Epithelial cell of esophagus (primary cell): Measurements from ENCODE around the gene GRIA4.
A peak's percentile ranks its signal among the peaks of the same experiment; 100 is the strongest.

Source experiments
- DNase-seq: peaks from one replicate; pipeline ENCODE4 v3.0.0; 2010; ENCODE audit warnings: low read depth
- H3K4me3 ChIP-seq: 2 replicates; pipeline ENCODE4 v1.5.1; 2011; ENCODE audit warnings: mild to moderate bottlenecking, low read length, control low read depth
- TF ChIP-seq, protein P1 (sequence below): IDR thresholded peaks from 2 replicates; pipeline ENCODE4 v1.5.1; 2011; ENCODE audit warnings: low read depth, mild to moderate bottlenecking, low read length, control low read depth, inconsistent platforms; ENCODE audit not compliant: insufficient read depth; ENCODE audit errors: missing control alignments

Gene GRIA4

DNA sequence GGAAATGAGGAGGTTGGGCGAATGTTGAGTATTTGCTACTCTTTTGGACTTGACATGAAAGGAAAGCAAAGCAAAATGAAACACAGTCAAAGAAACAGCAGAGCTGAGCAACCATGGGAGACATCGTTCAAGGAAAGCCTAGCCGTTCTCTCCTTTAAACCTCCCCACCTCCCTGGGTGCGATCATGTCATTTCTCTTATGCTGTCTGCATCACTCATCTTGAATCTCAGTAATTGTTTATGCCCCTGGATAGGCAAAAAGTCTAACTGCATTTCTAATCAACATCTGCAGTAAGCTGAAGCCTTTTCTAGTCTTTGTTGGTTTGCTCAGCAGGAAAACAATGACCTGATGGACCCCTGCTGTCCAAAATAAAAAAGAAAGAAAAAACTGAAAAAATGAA, 305.1 kb downstream of the GRIA4 start:
- no peak for DNase-seq
- H3K4me3 ChIP-seq, result no peak overlapping the region
- TF ChIP-seq, protein P1, sequence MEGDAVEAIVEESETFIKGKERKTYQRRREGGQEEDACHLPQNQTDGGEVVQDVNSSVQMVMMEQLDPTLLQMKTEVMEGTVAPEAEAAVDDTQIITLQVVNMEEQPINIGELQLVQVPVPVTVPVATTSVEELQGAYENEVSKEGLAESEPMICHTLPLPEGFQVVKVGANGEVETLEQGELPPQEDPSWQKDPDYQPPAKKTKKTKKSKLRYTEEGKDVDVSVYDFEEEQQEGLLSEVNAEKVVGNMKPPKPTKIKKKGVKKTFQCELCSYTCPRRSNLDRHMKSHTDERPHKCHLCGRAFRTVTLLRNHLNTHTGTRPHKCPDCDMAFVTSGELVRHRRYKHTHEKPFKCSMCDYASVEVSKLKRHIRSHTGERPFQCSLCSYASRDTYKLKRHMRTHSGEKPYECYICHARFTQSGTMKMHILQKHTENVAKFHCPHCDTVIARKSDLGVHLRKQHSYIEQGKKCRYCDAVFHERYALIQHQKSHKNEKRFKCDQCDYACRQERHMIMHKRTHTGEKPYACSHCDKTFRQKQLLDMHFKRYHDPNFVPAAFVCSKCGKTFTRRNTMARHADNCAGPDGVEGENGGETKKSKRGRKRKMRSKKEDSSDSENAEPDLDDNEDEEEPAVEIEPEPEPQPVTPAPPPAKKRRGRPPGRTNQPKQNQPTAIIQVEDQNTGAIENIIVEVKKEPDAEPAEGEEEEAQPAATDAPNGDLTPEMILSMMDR, result no peak

DNA sequence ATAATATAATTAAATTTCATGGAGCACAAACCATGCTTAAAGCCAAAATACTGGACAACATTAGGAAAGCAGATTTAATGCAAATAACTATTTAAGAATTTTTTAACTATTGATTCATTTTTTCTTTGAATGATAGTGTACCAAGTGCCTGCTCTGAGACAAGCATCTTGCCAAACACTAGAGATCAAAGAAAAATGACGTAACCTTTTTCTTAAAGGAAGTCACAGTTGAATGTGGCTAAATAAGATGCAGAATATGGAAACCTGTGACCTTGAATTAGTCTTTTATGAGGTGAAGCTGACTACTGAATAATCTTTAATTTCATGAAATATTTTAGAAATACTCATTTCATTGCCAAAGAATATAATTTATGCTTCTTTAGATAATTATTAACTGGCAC, 308.2 kb downstream of the GRIA4 start:
- TF ChIP-seq, protein P1, result no peak
- DNase-seq, result no peak
- no peak overlapping the region for H3K4me3 ChIP-seq

DNA sequence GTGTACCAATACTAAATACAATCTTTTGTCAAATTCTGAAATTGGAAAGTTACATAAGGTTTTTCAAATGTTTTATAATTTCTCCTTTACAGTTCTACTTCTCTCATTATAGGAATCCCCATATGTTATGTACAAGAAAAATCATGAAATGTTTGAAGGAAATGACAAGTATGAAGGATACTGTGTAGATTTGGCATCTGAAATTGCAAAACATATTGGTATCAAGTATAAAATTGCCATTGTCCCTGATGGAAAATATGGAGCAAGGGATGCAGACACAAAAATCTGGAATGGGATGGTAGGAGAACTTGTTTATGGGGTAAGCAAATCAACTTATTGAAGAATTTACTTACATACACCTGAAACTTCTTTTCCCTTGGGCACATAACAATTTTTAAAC, 308.7 kb downstream of the GRIA4 start:
- no peak for DNase-seq
- TF ChIP-seq, protein P1, result no peak
- H3K4me3 ChIP-seq, result no peak overlapping the region

DNA sequence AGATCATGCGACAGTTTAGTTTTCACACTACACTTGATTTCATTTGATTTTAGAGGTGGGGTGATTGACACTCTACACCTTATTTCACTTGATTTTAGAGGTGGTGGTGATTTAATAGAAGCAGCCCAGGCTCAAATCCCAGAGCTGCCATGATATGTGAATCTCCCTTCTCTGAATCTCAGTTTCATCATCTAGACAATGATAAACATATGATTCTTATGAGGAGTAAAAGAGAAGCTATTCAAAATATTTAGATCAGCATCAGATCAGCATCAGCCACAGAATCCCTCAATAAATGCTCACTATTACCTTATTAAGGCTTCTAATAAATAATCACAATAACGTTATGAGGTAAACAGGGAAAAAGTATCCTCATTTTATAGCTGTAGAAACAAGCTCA, 313.4 kb downstream of the GRIA4 start:
- TF ChIP-seq, protein P1, result no peak
- H3K4me3 ChIP-seq, result no peak overlapping the region
- DNase-seq, result no peak

DNA sequence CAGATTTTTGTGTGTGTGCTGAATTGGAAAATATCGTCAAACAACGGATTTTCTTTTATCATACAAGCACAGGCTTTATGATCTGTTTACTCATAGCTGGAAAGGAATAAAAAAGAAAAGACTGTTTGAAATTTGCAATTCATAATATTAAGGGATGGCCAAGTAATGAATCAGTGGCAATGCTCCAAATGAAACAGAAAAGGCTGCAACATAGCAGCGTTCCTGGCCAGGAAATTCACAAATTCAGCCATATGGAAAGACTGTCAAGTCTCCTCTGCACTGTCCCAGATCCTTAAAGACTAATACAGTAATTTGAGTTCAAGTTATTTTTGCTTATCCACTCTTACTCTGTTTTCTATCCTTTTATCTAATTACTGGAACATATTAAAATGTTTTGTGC, 313.9 kb downstream of the GRIA4 start:
- DNase-seq, result peak; percentile 9
- TF ChIP-seq, protein P1, result no peak
- no peak overlapping the region for H3K4me3 ChIP-seq

DNA sequence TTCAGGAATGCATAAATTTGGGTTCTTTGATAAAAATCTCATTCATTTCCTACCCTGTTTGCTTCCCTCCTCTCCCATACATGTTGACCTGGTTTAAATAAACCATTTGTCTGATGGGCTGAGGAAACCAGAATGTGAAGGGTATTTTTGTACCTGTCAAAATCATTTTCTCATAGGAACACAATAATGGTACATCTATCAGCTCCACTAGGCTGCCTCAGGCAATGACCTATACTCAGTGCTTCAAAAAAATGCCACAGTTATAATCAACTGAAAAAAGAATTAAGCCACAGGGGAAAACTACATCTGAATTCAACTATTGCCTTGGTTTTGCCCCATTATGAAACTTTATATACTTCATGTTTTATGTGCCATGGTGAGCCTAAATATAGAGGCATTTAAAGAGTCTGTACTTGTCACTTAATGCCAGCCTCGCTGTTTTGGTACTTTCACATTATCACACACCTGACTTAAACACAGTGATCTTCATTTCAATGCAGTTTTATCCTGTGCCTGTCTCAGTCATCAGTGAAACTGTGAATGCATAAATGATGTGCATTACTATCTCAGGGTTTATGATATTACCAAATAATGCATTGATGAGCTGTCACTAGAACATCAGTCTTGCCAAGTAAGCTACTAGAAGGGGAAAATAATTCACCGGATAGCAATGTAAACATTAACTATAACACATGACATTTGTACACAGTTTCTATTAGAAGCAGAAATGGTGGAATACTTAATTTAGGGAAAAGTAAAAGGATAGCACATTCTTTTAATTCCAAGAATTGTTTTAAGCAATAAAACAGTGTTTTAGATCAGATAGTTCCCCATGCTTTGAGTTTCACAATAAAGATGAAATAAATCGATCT, 319.4 kb downstream of the GRIA4 start:
- TF ChIP-seq, protein P1, result no peak
- no peak overlapping the region for H3K4me3 ChIP-seq
- DNase-seq, result peak; percentile 18

DNA sequence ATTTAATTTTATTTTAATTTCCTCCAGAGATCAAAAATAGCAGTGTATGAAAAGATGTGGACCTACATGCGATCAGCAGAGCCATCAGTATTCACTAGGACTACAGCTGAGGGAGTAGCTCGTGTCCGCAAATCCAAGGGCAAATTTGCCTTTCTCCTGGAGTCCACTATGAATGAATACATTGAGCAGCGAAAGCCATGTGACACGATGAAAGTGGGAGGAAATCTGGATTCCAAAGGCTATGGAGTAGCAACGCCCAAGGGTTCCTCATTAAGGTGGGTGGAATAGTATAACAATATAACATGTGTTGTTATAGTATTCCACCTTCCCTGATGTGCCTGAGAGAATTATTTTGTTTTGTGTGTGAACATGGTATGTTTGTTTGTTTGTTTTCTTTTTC, 323.8 kb downstream of the GRIA4 start:
- TF ChIP-seq, protein P1, result no peak
- DNase-seq, result no peak
- H3K4me3 ChIP-seq, result no peak overlapping the region
